ENCODE results near the gene ZNF407. TPM values are rescaled to one million over a fixed set of nuclear protein-coding genes. Genes with fewer than 3 reads are reported as not detected.

ZNF407 gene
- total RNA-seq, 1 donor from 2014 or later: 8.7 TPM

DNA sequence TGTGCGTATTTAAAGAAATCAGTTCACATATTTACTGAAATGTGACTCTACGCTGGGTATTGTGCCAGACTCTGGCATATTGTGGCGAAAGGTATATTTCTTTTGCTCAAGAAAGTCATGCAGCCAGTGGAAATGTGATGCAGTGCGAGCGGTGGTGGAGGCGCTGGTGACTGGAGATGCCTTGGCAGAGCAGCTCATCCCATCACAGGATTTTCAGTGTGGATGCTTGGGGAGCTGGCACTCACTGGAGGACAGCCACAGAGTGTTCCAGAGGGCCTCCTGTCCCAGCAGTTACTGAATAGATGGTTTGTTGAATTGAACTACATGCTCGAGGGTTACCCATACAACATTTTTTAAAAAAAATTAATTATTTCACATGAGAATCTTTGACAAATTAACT, 117.6 kb downstream of the ZNF407 start:
- Histone ChIP-seq H3K27me3 (no peaks in the 10 kb centered on the region), H3K27ac (no peak overlapping the region), H3K4me3 (no peak overlapping the region), H3K4me1 (no peaks in the 10 kb centered on the region), H3K9me3 (no peaks in the 10 kb centered on the region), H3K36me3 (no peaks in the 10 kb centered on the region)
- intact Hi-C loops (cut with DNase I): no loop called here
- TF ChIP-seq, protein P1, sequence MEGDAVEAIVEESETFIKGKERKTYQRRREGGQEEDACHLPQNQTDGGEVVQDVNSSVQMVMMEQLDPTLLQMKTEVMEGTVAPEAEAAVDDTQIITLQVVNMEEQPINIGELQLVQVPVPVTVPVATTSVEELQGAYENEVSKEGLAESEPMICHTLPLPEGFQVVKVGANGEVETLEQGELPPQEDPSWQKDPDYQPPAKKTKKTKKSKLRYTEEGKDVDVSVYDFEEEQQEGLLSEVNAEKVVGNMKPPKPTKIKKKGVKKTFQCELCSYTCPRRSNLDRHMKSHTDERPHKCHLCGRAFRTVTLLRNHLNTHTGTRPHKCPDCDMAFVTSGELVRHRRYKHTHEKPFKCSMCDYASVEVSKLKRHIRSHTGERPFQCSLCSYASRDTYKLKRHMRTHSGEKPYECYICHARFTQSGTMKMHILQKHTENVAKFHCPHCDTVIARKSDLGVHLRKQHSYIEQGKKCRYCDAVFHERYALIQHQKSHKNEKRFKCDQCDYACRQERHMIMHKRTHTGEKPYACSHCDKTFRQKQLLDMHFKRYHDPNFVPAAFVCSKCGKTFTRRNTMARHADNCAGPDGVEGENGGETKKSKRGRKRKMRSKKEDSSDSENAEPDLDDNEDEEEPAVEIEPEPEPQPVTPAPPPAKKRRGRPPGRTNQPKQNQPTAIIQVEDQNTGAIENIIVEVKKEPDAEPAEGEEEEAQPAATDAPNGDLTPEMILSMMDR (IDR thresholded peaks at IDR 0.05): no peak
- DNase-seq (ENCODE audit: low spot score in 2 of 2): no peak

DNA sequence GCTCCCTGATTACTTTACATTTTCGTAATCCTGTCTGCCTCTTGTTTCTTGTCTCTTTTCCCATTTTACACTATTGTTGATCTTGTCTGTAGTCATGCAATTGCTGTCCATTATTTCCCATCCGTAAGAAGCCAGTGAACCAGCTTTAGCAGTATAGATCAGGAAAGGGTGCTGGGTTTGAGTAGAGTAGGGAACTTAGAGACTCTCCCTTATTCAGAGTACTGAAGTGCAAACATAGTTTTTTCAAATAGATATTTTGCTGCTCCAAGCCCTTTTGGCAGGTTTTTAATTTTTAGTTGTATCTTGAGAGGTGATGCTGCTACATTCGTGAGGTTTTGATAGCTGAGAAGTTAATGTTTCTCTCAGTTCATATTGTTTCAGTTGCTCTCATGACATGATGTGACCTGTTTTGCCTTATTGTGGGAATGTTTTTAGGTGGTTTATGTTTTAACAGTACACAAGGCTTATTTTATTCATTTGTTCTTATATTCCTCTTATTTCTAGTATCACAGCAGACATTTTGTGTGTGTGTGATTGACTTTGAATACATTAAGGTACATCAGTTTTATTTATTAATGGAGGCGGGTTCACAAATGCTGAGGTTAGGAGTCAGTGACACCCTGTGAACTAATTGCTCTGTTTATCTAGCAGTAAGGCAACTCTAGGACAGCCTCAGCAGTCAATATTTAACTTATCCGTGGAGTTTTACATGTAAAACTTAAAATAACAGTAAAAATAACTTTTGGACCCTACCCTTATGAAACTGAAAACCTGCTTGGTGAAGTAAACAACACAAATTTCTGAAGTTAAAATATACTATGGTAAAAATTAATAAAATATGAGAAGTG, 118.4 kb downstream of the ZNF407 start:
- H3K4me1 ChIP-seq: no peaks in the 10 kb centered on the region
- no peaks in the 10 kb centered on the region for H3K9me3 ChIP-seq
- no peak overlapping the region for H3K27ac ChIP-seq
- H3K27me3 ChIP-seq: no peaks in the 10 kb centered on the region
- no peaks in the 10 kb centered on the region for H3K36me3 ChIP-seq
- TF ChIP-seq, protein P1 (IDR thresholded peaks at IDR 0.05): no peak
- DNase-seq (ENCODE audit: low spot score in 2 of 2): no peak
- H3K4me3 ChIP-seq: no peak overlapping the region
- intact Hi-C loops (cut with DNase I): no loop called here

DNA sequence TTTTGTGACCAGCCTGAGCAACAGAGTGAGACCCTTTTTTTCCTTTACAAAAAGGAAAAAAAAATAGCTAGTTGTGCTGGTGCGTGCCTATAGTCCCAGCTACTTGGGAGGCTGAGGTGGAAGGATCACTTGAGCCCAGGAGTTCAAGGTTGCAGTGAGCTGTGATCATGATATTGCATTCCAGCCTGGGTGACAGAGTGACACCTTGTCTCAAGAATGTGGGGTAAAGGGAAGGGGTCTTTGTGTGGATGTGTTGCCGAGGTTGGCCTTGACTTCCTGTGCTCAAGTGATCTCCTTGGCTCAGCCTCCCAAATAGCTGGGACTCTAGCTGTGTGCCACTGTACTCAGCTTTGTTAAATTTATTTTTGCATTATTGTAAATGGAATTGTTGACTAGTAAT, 120.6 kb downstream of the ZNF407 start:
- no peak for DNase-seq (ENCODE audit: low spot score in 2 of 2)
- H3K27ac ChIP-seq: no peak overlapping the region
- H3K27me3 ChIP-seq: no peaks in the 10 kb centered on the region
- H3K4me1 ChIP-seq: no peaks in the 10 kb centered on the region
- intact Hi-C loops (cut with DNase I): no loop called here
- TF ChIP-seq, protein P1 (IDR thresholded peaks at IDR 0.05): no peak
- H3K4me3 ChIP-seq: no peak overlapping the region
- no peaks in the 10 kb centered on the region for H3K36me3 ChIP-seq
- no peaks in the 10 kb centered on the region for H3K9me3 ChIP-seq

DNA sequence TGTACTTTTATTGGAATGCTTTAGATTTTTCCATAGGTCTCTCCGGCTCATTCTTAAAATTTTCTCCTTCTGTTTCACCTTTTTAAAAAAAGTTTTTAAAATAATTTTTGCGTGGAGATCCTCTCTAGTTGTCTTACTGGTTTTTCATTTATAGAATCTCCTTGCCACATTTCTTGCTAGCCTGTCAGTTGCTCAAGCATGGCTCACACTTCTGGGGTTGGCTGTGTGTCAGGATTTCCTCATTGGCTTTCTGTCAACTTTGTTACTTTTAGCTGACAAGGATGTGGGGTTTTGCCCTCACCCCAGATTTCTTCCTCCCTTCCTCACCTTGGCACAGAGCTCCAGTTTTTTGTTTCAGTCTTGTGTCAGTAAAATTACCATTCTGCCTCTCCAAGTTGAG, 124.6 kb downstream of the ZNF407 start:
- H3K27ac ChIP-seq: no peak overlapping the region
- no peaks in the 10 kb centered on the region for H3K36me3 ChIP-seq
- no peak overlapping the region for H3K4me3 ChIP-seq
- TF ChIP-seq, protein P1 (IDR thresholded peaks at IDR 0.05): no peak
- H3K27me3 ChIP-seq: no peaks in the 10 kb centered on the region
- intact Hi-C loops (cut with DNase I): no loop called here
- no peaks in the 10 kb centered on the region for H3K4me1 ChIP-seq
- no peaks in the 10 kb centered on the region for H3K9me3 ChIP-seq
- DNase-seq (ENCODE audit: low spot score in 2 of 2): no peak

DNA sequence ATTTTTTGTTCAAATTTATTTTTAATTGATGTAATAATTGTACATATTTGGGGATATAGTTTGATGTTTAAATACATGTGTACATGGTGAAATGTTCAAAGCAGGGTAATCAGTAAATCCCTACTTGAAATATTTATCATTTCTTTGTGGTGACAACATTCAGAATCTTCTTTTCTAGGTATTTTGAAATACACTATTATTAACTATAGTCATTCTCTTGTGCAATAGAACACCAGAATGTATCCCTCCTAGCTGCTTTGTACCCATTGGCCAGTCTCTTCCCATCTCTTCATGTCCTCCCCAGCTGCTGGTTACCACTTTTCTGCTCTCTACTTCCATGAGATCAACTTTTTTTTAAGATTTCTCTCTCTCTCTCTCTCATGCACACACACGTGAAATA, 126.5 kb downstream of the ZNF407 start:
- no peaks in the 10 kb centered on the region for H3K27me3 ChIP-seq
- TF ChIP-seq, protein P1 (IDR thresholded peaks at IDR 0.05): no peak
- no peak overlapping the region for H3K27ac ChIP-seq
- DNase-seq (ENCODE audit: low spot score in 2 of 2): no peak
- H3K4me1 ChIP-seq: no peaks in the 10 kb centered on the region
- H3K36me3 ChIP-seq: no peaks in the 10 kb centered on the region
- no peak overlapping the region for H3K4me3 ChIP-seq
- intact Hi-C loops (cut with DNase I): no loop called here
- H3K9me3 ChIP-seq: no peaks in the 10 kb centered on the region

Measured in ascending aorta (tissue), 2 donors.